ACC112 (cell line): Measurements from ENCODE around the gene ARID1B.
A peak's percentile ranks its signal among the peaks of the same experiment; 100 is the strongest.

Experiments
- H2AFZ ChIP-seq: fragments of 200-600 bp; sonication (generic); one replicate; pipeline ENCODE4 v1.6.0; 2017; ENCODE audit warnings: antibody characterized with exemption, low read length; ENCODE audit not compliant: unreplicated experiment
- H3K27ac ChIP-seq: fragments of 200-600 bp; sonication (generic); 2 replicates; pipeline ENCODE4 v1.5.1; 2014; ENCODE audit warnings: low read depth, mild to moderate bottlenecking, antibody characterized with exemption, low read length, moderate library complexity
- H3K27me3 ChIP-seq: fragments of 200-600 bp; sonication (generic); 2 replicates; pipeline ENCODE4 v1.6.1; 2014; ENCODE audit warnings: mild to moderate bottlenecking, antibody characterized with exemption, low read length, moderate library complexity, mixed read lengths; ENCODE audit not compliant: insufficient read depth
- H3K36me3 ChIP-seq: fragments of 200-600 bp; sonication (generic); 2 replicates; pipeline ENCODE4 v1.6.1; 2016; ENCODE audit warnings: mild to moderate bottlenecking, antibody characterized with exemption, low read length, moderate library complexity, mixed read lengths; ENCODE audit not compliant: insufficient read depth
- H3K4me1 ChIP-seq: fragments of 200-600 bp; sonication (generic); one replicate; pipeline ENCODE4 v1.6.1; 2016; ENCODE audit warnings: low read length, mixed read lengths; ENCODE audit not compliant: insufficient read depth, unreplicated experiment, control insufficient read depth
- H3K4me3 ChIP-seq: fragments of 200-600 bp; sonication (generic); 2 replicates; pipeline ENCODE4 v1.5.1; 2014; ENCODE audit warnings: mild to moderate bottlenecking, low read depth, low read length
- H3K79me2 ChIP-seq: fragments of 200-600 bp; sonication (generic); one replicate; pipeline ENCODE4 v1.6.0; 2016; ENCODE audit warnings: low read length; ENCODE audit not compliant: control insufficient read depth, unreplicated experiment, insufficient read depth

ARID1B gene

GRCh38 chr6:157218371-157219198, 441.4 kb downstream of the ARID1B start:
- no peak overlapping the region for H2AFZ ChIP-seq
- H3K79me2 ChIP-seq: no peaks in the 10 kb centered on the region
- H3K27ac ChIP-seq: peak overlapping the region; percentile 80
- no peaks in the 10 kb centered on the region for H3K36me3 ChIP-seq
- H3K4me1 ChIP-seq: peaks cover 26% of the 10 kb centered on the region
- no peaks in the 10 kb centered on the region for H3K27me3 ChIP-seq
- H3K4me3 ChIP-seq: no peak overlapping the region

- Histone ChIP-seq H3K79me2 (no peaks in the 10 kb centered on the region), H3K4me3 (peak overlapping the region; percentile 85), H2AFZ (peak overlapping the region; percentile 1), H3K27ac (peak overlapping the region; percentile 80), H3K27me3 (no peaks in the 10 kb centered on the region), H3K4me1 (peaks cover 26% of the 10 kb centered on the region), H3K36me3 (no peaks in the 10 kb centered on the region)
These were observed 442.3 kb downstream of the ARID1B start for GRCh38 chr6:157219201-157220200.

GRCh38 chr6:157220485-157220884, 443.3 kb downstream of the ARID1B start:
- Histone ChIP-seq H3K4me1 (peaks cover 26% of the 10 kb centered on the region), H3K79me2 (no peaks in the 10 kb centered on the region), H2AFZ (peak overlapping the region; percentile 34), H3K4me3 (peak overlapping the region; percentile 85), H3K27me3 (no peaks in the 10 kb centered on the region), H3K27ac (peak overlapping the region; percentile 80), H3K36me3 (no peaks in the 10 kb centered on the region)

- Histone ChIP-seq H2AFZ (peak overlapping the region; percentile 34), H3K27ac (peak overlapping the region; percentile 80), H3K4me1 (peaks cover 26% of the 10 kb centered on the region), H3K36me3 (no peaks in the 10 kb centered on the region), H3K27me3 (no peaks in the 10 kb centered on the region), H3K79me2 (no peaks in the 10 kb centered on the region), H3K4me3 (peak overlapping the region; percentile 85)
These were observed 444.1 kb downstream of the ARID1B start for GRCh38 chr6:157221049-157221816.

- Histone ChIP-seq H3K36me3 (no peaks in the 10 kb centered on the region), H3K79me2 (no peaks in the 10 kb centered on the region), H3K27ac (no peak overlapping the region), H3K27me3 (no peaks in the 10 kb centered on the region), H3K4me1 (peaks cover 26% of the 10 kb centered on the region), H2AFZ (no peak overlapping the region), H3K4me3 (no peak overlapping the region)
These were observed 444.6 kb downstream of the ARID1B start for GRCh38 chr6:157221817-157222175.

GRCh38 chr6:157222201-157222981, 445.2 kb downstream of the ARID1B start:
- peaks cover 26% of the 10 kb centered on the region for H3K4me1 ChIP-seq
- no peak overlapping the region for H2AFZ ChIP-seq
- H3K36me3 ChIP-seq: no peaks in the 10 kb centered on the region
- no peak overlapping the region for H3K27ac ChIP-seq
- no peak overlapping the region for H3K4me3 ChIP-seq
- no peaks in the 10 kb centered on the region for H3K79me2 ChIP-seq
- no peaks in the 10 kb centered on the region for H3K27me3 ChIP-seq

GRCh38 chr6:157223021-157223430, 445.8 kb downstream of the ARID1B start:
- Histone ChIP-seq H3K27ac (no peak overlapping the region), H3K4me1 (peaks cover 26% of the 10 kb centered on the region), H3K36me3 (no peaks in the 10 kb centered on the region), H3K27me3 (no peaks in the 10 kb centered on the region), H2AFZ (no peak overlapping the region), H3K4me3 (no peak overlapping the region), H3K79me2 (no peaks in the 10 kb centered on the region)

GRCh38 chr6:157223511-157223910, 446.3 kb downstream of the ARID1B start:
- H3K36me3 ChIP-seq: no peaks in the 10 kb centered on the region
- H3K4me1 ChIP-seq: peaks cover 25% of the 10 kb centered on the region
- no peak overlapping the region for H2AFZ ChIP-seq
- H3K27me3 ChIP-seq: no peaks in the 10 kb centered on the region
- no peaks in the 10 kb centered on the region for H3K79me2 ChIP-seq
- no peak overlapping the region for H3K4me3 ChIP-seq
- H3K27ac ChIP-seq: no peak overlapping the region

- H3K79me2 ChIP-seq: no peaks in the 10 kb centered on the region
- H3K4me3 ChIP-seq: no peak overlapping the region
- no peaks in the 10 kb centered on the region for H3K36me3 ChIP-seq
- no peaks in the 10 kb centered on the region for H3K27me3 ChIP-seq
- no peak overlapping the region for H2AFZ ChIP-seq
- no peak overlapping the region for H3K27ac ChIP-seq
- H3K4me1 ChIP-seq: peaks cover 17% of the 10 kb centered on the region
These were observed 447.2 kb downstream of the ARID1B start for GRCh38 chr6:157224178-157224950.
